Fibroblast of villous mesenchyme (primary cell): ENCODE results near the gene AUTS2. TPM values are rescaled to one million over a fixed set of nuclear protein-coding genes. Genes with fewer than 3 reads are reported as not detected.

Experiments used
- DNase-seq: peaks from one replicate; pipeline ENCODE4 v3.0.0-alpha.2; 2010; ENCODE audit warnings: low read depth
- H3K4me3 ChIP-seq: 2 replicates; pipeline ENCODE4 v1.5.1; 2011; ENCODE audit warnings: low read depth, mild to moderate bottlenecking, low read length
- CTCF ChIP-seq: IDR thresholded peaks from 2 replicates; pipeline ENCODE4 v1.5.1; 2012; ENCODE audit warnings: low read depth, mild to moderate bottlenecking, low read length; ENCODE audit not compliant: insufficient read depth
- total RNA-seq: library from RNA; depleted of rRNA; stranded (reverse); fragments of >200 nt; gene quantifications from 2 replicates; pipeline ENCODE4 v1.2.3, GENCODE V29; 2012

AUTS2 gene
- total RNA-seq, 1 donor, result 3.9 TPM

- no peak overlapping the region for H3K4me3 ChIP-seq
- no peak for DNase-seq
- TF ChIP-seq CTCF, result no peak
Observed at GRCh38 chr7:70630440-70630817, 1032.2 kb downstream of the AUTS2 start.

- no peak overlapping the region for H3K4me3 ChIP-seq
- peak; percentile 10 for DNase-seq
- no peak for TF ChIP-seq CTCF
Observed at GRCh38 chr7:70630818-70631457, 1032.7 kb downstream of the AUTS2 start.

- TF ChIP-seq CTCF, result no peak
- DNase-seq, result no peak
- H3K4me3 ChIP-seq, result no peak overlapping the region
Observed at GRCh38 chr7:70631718-70632117, 1033.4 kb downstream of the AUTS2 start.

- no peak for DNase-seq
- no peak overlapping the region for H3K4me3 ChIP-seq
- TF ChIP-seq CTCF, result no peak
Observed at GRCh38 chr7:70632400-70632799, 1034.1 kb downstream of the AUTS2 start.

GRCh38 chr7:70634071-70634470, 1035.8 kb downstream of the AUTS2 start:
- DNase-seq, result no peak
- H3K4me3 ChIP-seq, result no peak overlapping the region
- no peak for TF ChIP-seq CTCF

- peak; percentile 6 for DNase-seq
- no peak overlapping the region for H3K4me3 ChIP-seq
Observed at GRCh38 chr7:70634610-70635068, 1036.4 kb downstream of the AUTS2 start.

More at GRCh38 chr7:70634610-70635068, 1036.4 kb downstream of the AUTS2 start:
- no peak for TF ChIP-seq CTCF
